SK-N-SH (cell line): Measurements from ENCODE around the gene GCN1. TPM values are rescaled to one million over a fixed set of nuclear protein-coding genes. Genes with fewer than 3 reads are reported as not detected.
A peak's percentile ranks its signal among the peaks of the same experiment; 100 is the strongest.

Experiments
- CTCF ChIA-PET: fragments of 300-600, 350-600 bp; formaldehyde crosslinking; extraction: SDS; loops from one replicate; lab custom pipeline; 2021; lab: Yijun Ruan, JAX
- POLR2A ChIA-PET: fragments of 350-600 bp; sonication (Branson Sonifier 250); formaldehyde crosslinking; extraction: SDS; loops from one replicate; lab custom pipeline; 2020; ENCODE audit warnings: antibody characterized with exemption, inconsistent platforms; lab: Yijun Ruan, JAX
- DNase-seq: peaks from one replicate; pipeline ENCODE4 v3.0.0; 2012
- H2AFZ ChIP-seq: fragments of 200-600 bp; sonication (generic); 2 replicates; pipeline ENCODE4 v1.8.1; 2016; ENCODE audit warnings: antibody characterized with exemption, mild to moderate bottlenecking, low read depth
- H3F3A ChIP-seq: fragments of 200-600 bp; sonication (generic); replicated peaks from 2 replicates; pipeline ENCODE3; 2016; ENCODE audit warnings: antibody characterized with exemption, mild to moderate bottlenecking; ENCODE audit not compliant: insufficient read depth
- H3K27ac ChIP-seq, 2 experiments: fragments of 200-500 bp in 1 of 2; fragments of 200-600 bp in 1 of 2; sonication (Bioruptor generic) in 1 of 2; sonication (generic), shearing (Covaris generic) in 1 of 2; 2 replicates each; pipeline versions ENCODE4 v1.5.1 to v1.6.1; 2014 to 2016; ENCODE audit warnings: low read depth in 2 of 2, inconsistent platforms in 1 of 2, low read length in 1 of 2, mild to moderate bottlenecking in 1 of 2, mixed read lengths in 1 of 2
- H3K27me3 ChIP-seq: fragments of 200-600 bp; sonication (generic), shearing (Covaris generic); 2 replicates; pipeline ENCODE4 v1.6.1; 2016; ENCODE audit warnings: mixed run types; ENCODE audit not compliant: insufficient read depth
- H3K36me3 ChIP-seq, 2 experiments: fragments of 200-500 bp in 1 of 2; fragments of 200-600 bp in 1 of 2; sonication (Bioruptor generic) in 1 of 2; sonication (generic) in 1 of 2; replicated peaks in 1 of 2; 2 replicates each; pipeline versions ENCODE3 to v1.5.1; 2014 to 2016; ENCODE audit warnings: low read length in 1 of 2, mild to moderate bottlenecking in 1 of 2; ENCODE audit not compliant: insufficient read depth in 2 of 2, control insufficient read depth in 1 of 2
- H3K4me1 ChIP-seq, 2 experiments: fragments of 200-500 bp in 1 of 2; fragments of 200-600 bp in 1 of 2; sonication (Bioruptor generic) in 1 of 2; sonication (generic), shearing (Covaris generic) in 1 of 2; 2 replicates each; pipeline versions ENCODE4 v1.5.1 to v1.6.1; 2014 to 2016; ENCODE audit warnings: low read depth in 1 of 2, low read length in 1 of 2, mixed run types in 1 of 2; ENCODE audit not compliant: insufficient read depth in 2 of 2, control insufficient read depth in 1 of 2
- H3K4me2 ChIP-seq: fragments of 200-600 bp; sonication (generic), shearing (Covaris generic); 2 replicates; pipeline ENCODE4 v1.6.1; 2017; ENCODE audit warnings: mixed run types
- H3K4me3 ChIP-seq, 2 experiments: fragments of 200-500 bp in 1 of 2; fragments of 200-600 bp in 1 of 2; sonication (Bioruptor generic) in 1 of 2; sonication (generic), shearing (Covaris generic) in 1 of 2; 2 replicates each; pipeline versions ENCODE4 v1.5.1 to v1.8.1; 2014 to 2016; ENCODE audit warnings: low read depth in 2 of 2, inconsistent platforms in 1 of 2, low read length in 1 of 2, mild to moderate bottlenecking in 1 of 2, mixed read lengths in 1 of 2, moderate library complexity in 1 of 2
- H3K79me2 ChIP-seq: fragments of 200-600 bp; sonication (generic); 2 replicates; pipeline ENCODE4 v1.8.1; 2017; ENCODE audit warnings: mild to moderate bottlenecking; ENCODE audit not compliant: insufficient read depth
- H3K9ac ChIP-seq: fragments of 200-600 bp; sonication (generic); 2 replicates; pipeline ENCODE4 v1.6.1; 2017; ENCODE audit warnings: mixed run types
- H3K9me2 ChIP-seq: fragments of 200-600 bp; sonication (generic); 2 replicates; pipeline ENCODE4 v1.6.1; 2017; ENCODE audit warnings: mixed run types
- H3K9me3 ChIP-seq: fragments of 200-600 bp; sonication (generic); 2 replicates; pipeline ENCODE4 v1.6.1; 2017; ENCODE audit warnings: mixed run types, mild to moderate bottlenecking, moderate library complexity
- H4K20me1 ChIP-seq: fragments of 200-600 bp; sonication (generic); 2 replicates; pipeline ENCODE4 v1.6.1; 2017; ENCODE audit warnings: mild to moderate bottlenecking, mixed run types; ENCODE audit not compliant: insufficient read depth
- EZH2phosphoT487 ChIP-seq: fragments of 200-600 bp; sonication (generic); IDR thresholded peaks from 2 replicates; pipeline ENCODE4 v1.6.1; 2017; ENCODE audit warnings: low read depth, mixed run types, mild to moderate bottlenecking, antibody characterized with exemption, moderate library complexity, borderline replicate concordance
- FOXJ3 ChIP-seq: sonication (generic); formaldehyde crosslinking; IDR thresholded peaks from 2 replicates; pipeline ENCODE4 v1.5.1; 2020; ENCODE audit warnings: mild to moderate bottlenecking, missing genetic modification reagents
- MXI1 ChIP-seq: IDR thresholded peaks from 2 replicates; pipeline ENCODE4 v1.6.1; 2012; ENCODE audit warnings: mild to moderate bottlenecking, low read depth, low read length, improper control_type of control experiment
- NFIC ChIP-seq: IDR thresholded peaks from 2 replicates; pipeline ENCODE4 v1.4.0; 2012; ENCODE audit warnings: borderline replicate concordance
- POLR2AphosphoS5 ChIP-seq: IDR thresholded peaks from 2 replicates; pipeline ENCODE4 v1.6.1; 2012; ENCODE audit warnings: low read depth, low read length
- RAD21 ChIP-seq: IDR thresholded peaks from 2 replicates; pipeline ENCODE4 v1.6.1; 2012; ENCODE audit warnings: mild to moderate bottlenecking, low read length
- SMC3 ChIP-seq: IDR thresholded peaks from 2 replicates; pipeline ENCODE4 v1.6.1; 2012; ENCODE audit warnings: low read depth, low read length, improper control_type of control experiment
- WGBS: methylation state at CpG from one replicate; pipeline ENCODE4 v1.1.6; 2017; ENCODE audit warnings: low lambda C conversion rate; 5-methylcytosine and 5-hydroxymethylcytosine counted together
- polyA plus RNA-seq, 3 experiments: library from polyadenylated mRNA; depleted of rRNA; stranded (reverse); fragments of >200 nt; gene quantifications; 2 replicates each; pipeline ENCODE4 v1.2.3, GENCODE V29; 2012
- TF ChIP-seq, protein P1 (sequence below): IDR thresholded peaks from 2 replicates; pipeline ENCODE4 v1.4.0; 2012; ENCODE audit warnings: low read depth
- TF ChIP-seq, protein P2 (sequence below): IDR thresholded peaks from 2 replicates; pipeline ENCODE4 v1.6.1; 2012; ENCODE audit warnings: mild to moderate bottlenecking, low read depth, low read length, moderate library complexity
- TF ChIP-seq, protein P3 (sequence below): fragments of 150-350 bp; IDR thresholded peaks from 2 replicates; pipeline ENCODE4 v1.6.1; 2016; ENCODE audit warnings: mild to moderate bottlenecking, low read depth, low read length
- TF ChIP-seq, protein P4 (sequence below): fragments of 200-600 bp; sonication (generic); IDR thresholded peaks from 2 replicates; pipeline ENCODE4 v1.6.1; 2017; ENCODE audit warnings: antibody characterized with exemption, mild to moderate bottlenecking, moderate library complexity

Gene GCN1
- polyA plus RNA-seq, 1 of the 3 experiments (the other 2 are of a cell fraction): 54.4 TPM

DNA sequence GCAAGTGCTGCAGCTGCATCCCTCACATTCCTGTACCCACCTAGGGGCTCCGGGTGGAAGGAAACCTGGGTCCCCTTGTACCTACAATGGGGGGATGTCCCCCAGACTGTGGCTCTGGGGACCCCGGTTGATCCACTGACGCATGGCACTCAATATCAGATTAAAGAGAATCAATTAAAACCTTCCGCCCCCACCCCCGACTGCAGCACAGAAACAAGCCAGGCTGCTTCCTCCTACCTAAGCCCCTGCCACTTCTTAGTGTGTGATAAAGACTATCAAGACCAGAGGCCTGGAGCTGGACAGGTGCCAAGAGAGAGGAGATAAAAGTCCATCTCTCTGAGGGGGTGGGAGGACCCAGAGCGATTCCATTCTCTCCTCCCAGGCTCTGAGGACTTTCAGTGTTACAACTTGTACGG is 34.6 kb upstream of the GCN1 start:
- no peaks in the 10 kb centered on the region for H3K9me2 ChIP-seq
- peaks cover 56% of the 10 kb centered on the region for H3F3A ChIP-seq
- H2AFZ ChIP-seq: no peak overlapping the region
- ChIA-PET POLR2A (interaction anchor here (1.6 to 8.7 kb wide), 4 partner anchors 10 to 62 kb away, joined by 7 to 108 read pairs (median 48); partner anchors contain the start of genes PXN, RNU4-1, RNU4-2 and RPLP0), CTCF (interaction anchor here (0.6 to 18.6 kb wide), 25 partner anchors 11 to 318 kb away, joined by 3 to 618 read pairs (median 8); partner anchors contain the start of genes PXN, RNU4-1, RNU4-2 and RPLP0)
- peak; percentile 31 for DNase-seq
- H3K27ac ChIP-seq: peak overlapping the region; percentile 95 to 100
- H4K20me1 ChIP-seq: peaks cover 22% of the 10 kb centered on the region
- no peaks in the 10 kb centered on the region for H3K27me3 ChIP-seq
- H3K9me3 ChIP-seq: no peaks in the 10 kb centered on the region
- H3K4me3 ChIP-seq: no peak overlapping the region
- peaks cover 58 to 80% of the 10 kb centered on the region in 2 experiments for H3K4me1 ChIP-seq
- peak overlapping the region; percentile 89; the same call in 1 of the 2 replicates for H3K9ac ChIP-seq
- peaks cover 88% of the 10 kb centered on the region for H3K79me2 ChIP-seq
- TF ChIP-seq NFIC (peak; percentile 36; the same call in 1 of the 2 replicates), FOXJ3 (no peak)
- peaks cover 12 to 18% of the 10 kb centered on the region in 2 experiments for H3K36me3 ChIP-seq
- H3K4me2 ChIP-seq: peak overlapping the region; percentile 91
- WGBS: 49% methylated on average over 6 of the region's 7 CpGs

DNA sequence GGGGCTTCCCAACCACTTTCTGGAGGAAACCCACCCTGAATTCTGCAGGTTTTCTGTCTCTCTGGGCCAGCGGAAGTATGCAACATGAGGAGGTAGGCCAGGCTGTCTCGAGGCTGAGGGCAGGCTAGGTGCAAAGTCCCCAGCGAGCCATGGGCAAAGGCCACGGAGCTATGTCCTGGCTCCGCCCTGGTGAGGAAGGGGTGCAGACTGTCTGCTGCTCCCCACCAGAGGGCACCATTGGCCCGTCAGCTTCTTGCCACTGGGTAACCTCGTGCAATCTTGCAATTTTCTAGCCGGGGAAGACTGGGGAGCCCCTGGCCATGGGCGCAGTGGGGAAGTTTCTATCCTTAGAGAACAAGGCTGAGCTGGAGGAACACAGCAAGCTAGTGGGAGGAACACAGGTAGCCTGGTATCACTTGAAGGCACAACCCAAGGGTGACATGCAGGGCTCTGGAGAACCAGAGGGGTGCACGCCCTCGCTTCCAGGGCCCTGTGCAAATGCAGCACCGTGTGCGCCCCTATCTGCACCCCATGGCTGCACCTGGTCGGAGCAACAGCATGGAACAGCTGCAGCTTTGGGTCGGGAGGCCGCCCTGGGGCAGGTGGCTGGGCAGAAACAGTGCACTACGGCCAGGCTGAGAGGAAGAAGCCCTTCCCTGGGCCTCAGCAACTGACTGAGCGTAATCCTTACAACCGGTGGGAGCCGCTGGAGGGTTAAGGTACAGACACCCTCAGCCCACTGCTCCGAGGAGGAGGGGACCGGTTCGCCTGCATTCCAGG is 34.0 kb upstream of the GCN1 start:
- Histone ChIP-seq H4K20me1 (peaks cover 22% of the 10 kb centered on the region), H3K4me2 (peak overlapping the region; percentile 91), H3K9me3 (no peaks in the 10 kb centered on the region), H3K36me3 (peaks cover 18 to 22% of the 10 kb centered on the region in 2 experiments), H3K4me1 (peaks cover 58 to 74% of the 10 kb centered on the region in 2 experiments), H3K9ac (peak overlapping the region; percentile 89; the same call in 1 of the 2 replicates), H3K27ac (peak overlapping the region; percentile 95 to 100; a peak in 3 of 4 replicates), H3K9me2 (no peaks in the 10 kb centered on the region), H3K79me2 (peaks cover 88% of the 10 kb centered on the region), H3K27me3 (no peaks in the 10 kb centered on the region), H3F3A (peaks cover 50% of the 10 kb centered on the region), H3K4me3 (peak overlapping the region in 1 of 2 experiments; percentile 44; a peak in 1 of 4 replicates), H2AFZ (no peak overlapping the region)
- TF ChIP-seq, protein P1, sequence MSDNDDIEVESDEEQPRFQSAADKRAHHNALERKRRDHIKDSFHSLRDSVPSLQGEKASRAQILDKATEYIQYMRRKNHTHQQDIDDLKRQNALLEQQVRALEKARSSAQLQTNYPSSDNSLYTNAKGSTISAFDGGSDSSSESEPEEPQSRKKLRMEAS: peak; percentile 71; the same call in 1 of the 2 replicates
- TF ChIP-seq, protein P2, sequence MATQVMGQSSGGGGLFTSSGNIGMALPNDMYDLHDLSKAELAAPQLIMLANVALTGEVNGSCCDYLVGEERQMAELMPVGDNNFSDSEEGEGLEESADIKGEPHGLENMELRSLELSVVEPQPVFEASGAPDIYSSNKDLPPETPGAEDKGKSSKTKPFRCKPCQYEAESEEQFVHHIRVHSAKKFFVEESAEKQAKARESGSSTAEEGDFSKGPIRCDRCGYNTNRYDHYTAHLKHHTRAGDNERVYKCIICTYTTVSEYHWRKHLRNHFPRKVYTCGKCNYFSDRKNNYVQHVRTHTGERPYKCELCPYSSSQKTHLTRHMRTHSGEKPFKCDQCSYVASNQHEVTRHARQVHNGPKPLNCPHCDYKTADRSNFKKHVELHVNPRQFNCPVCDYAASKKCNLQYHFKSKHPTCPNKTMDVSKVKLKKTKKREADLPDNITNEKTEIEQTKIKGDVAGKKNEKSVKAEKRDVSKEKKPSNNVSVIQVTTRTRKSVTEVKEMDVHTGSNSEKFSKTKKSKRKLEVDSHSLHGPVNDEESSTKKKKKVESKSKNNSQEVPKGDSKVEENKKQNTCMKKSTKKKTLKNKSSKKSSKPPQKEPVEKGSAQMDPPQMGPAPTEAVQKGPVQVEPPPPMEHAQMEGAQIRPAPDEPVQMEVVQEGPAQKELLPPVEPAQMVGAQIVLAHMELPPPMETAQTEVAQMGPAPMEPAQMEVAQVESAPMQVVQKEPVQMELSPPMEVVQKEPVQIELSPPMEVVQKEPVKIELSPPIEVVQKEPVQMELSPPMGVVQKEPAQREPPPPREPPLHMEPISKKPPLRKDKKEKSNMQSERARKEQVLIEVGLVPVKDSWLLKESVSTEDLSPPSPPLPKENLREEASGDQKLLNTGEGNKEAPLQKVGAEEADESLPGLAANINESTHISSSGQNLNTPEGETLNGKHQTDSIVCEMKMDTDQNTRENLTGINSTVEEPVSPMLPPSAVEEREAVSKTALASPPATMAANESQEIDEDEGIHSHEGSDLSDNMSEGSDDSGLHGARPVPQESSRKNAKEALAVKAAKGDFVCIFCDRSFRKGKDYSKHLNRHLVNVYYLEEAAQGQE: peak; percentile 33; the same call in 1 of the 2 replicates
- TF ChIP-seq POLR2AphosphoS5: no peak
- peak; percentile 71 for TF ChIP-seq MXI1
- TF ChIP-seq EZH2phosphoT487: no peak
- TF ChIP-seq, protein P3, sequence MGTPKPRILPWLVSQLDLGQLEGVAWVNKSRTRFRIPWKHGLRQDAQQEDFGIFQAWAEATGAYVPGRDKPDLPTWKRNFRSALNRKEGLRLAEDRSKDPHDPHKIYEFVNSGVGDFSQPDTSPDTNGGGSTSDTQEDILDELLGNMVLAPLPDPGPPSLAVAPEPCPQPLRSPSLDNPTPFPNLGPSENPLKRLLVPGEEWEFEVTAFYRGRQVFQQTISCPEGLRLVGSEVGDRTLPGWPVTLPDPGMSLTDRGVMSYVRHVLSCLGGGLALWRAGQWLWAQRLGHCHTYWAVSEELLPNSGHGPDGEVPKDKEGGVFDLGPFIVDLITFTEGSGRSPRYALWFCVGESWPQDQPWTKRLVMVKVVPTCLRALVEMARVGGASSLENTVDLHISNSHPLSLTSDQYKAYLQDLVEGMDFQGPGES: no peak
- TF ChIP-seq, protein P4, sequence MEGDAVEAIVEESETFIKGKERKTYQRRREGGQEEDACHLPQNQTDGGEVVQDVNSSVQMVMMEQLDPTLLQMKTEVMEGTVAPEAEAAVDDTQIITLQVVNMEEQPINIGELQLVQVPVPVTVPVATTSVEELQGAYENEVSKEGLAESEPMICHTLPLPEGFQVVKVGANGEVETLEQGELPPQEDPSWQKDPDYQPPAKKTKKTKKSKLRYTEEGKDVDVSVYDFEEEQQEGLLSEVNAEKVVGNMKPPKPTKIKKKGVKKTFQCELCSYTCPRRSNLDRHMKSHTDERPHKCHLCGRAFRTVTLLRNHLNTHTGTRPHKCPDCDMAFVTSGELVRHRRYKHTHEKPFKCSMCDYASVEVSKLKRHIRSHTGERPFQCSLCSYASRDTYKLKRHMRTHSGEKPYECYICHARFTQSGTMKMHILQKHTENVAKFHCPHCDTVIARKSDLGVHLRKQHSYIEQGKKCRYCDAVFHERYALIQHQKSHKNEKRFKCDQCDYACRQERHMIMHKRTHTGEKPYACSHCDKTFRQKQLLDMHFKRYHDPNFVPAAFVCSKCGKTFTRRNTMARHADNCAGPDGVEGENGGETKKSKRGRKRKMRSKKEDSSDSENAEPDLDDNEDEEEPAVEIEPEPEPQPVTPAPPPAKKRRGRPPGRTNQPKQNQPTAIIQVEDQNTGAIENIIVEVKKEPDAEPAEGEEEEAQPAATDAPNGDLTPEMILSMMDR: peak; percentile 90
- TF ChIP-seq RAD21: peak; percentile 97
- peak; percentile 99 for TF ChIP-seq SMC3
- ChIA-PET CTCF (interaction anchor here (0.6 to 18.6 kb wide), 30 partner anchors 10 to 317 kb away, joined by 3 to 618 read pairs (median 8); partner anchors contain the start of genes PLA2G1B, PXN, RAB35 and RNU4-1), POLR2A (interaction anchor here (0.6 to 8.7 kb wide), 6 partner anchors 24 to 73 kb away, joined by 3 to 108 read pairs (median 12); partner anchors contain the start of genes PXN, RNU4-1, RNU4-2 and RPLP0)
- DNase-seq: peak; percentile 91
- 2% methylated on average over 7 of the region's 23 CpGs for WGBS
